ENCODE data around the gene IL1RAPL2. TPM values are rescaled to one million over a fixed set of nuclear protein-coding genes. Genes with fewer than 3 reads are reported as not detected.
"Not testable (repeated sequence)": the region's sequence is repeated elsewhere in the genome, so short reads cannot be mapped to it uniquely, and the experiment has no call there.

Gene IL1RAPL2
- polyA plus RNA-seq (2013, experiment 1 of 2; ENCODE audit: insufficient read length), result 0.13 TPM
- 0.11 TPM for polyA plus RNA-seq (2013, experiment 2 of 2; ENCODE audit: insufficient read length)

GRCh38 chrX:104565791-104566680, at the start of gene IL1RAPL2:
TSS of gene IL1RAPL2 (plus strand) at chrX:104566199.
- DNase-seq, result peak; percentile 1

- no peak for DNase-seq
These were observed 43.6 kb upstream of the IL1RAPL2 start for GRCh38 chrX:104522386-104522785.

- DNase-seq, result no peak
These were observed 42.1 kb upstream of the IL1RAPL2 start for GRCh38 chrX:104523858-104524257.

GRCh38 chrX:104539081-104539480, 26.9 kb upstream of the IL1RAPL2 start:
- no peak for DNase-seq

GRCh38 chrX:104542447-104542846, 23.6 kb upstream of the IL1RAPL2 start:
- DNase-seq, result not testable (repeated sequence)

- no peak for DNase-seq
These were observed 1.7 kb upstream of the IL1RAPL2 start for GRCh38 chrX:104564335-104564734.

GRCh38 chrX:104564921-104565703, 887 bp upstream of the IL1RAPL2 start:
- DNase-seq, result no peak

GRCh38 chrX:104566681-104567501, 892 bp downstream of the IL1RAPL2 start:
- no peak for DNase-seq

- no peak for DNase-seq
These were observed 1.5 kb downstream of the IL1RAPL2 start for GRCh38 chrX:104567506-104567905.

- DNase-seq, result no peak
These were observed 2.4 kb downstream of the IL1RAPL2 start for GRCh38 chrX:104568304-104568915.

GRCh38 chrX:104618106-104618895, 52.3 kb downstream of the IL1RAPL2 start:
- DNase-seq, result no peak

GRCh38 chrX:104621781-104622180, 55.8 kb downstream of the IL1RAPL2 start:
- no peak for DNase-seq

GRCh38 chrX:104641176-104641575, 75.2 kb downstream of the IL1RAPL2 start:
- DNase-seq, result no peak

- no peak for DNase-seq
These were observed 81.1 kb downstream of the IL1RAPL2 start for GRCh38 chrX:104647084-104647483.

- no peak for DNase-seq
These were observed 93.2 kb downstream of the IL1RAPL2 start for GRCh38 chrX:104659005-104659744.

GRCh38 chrX:104660092-104660491, 94.1 kb downstream of the IL1RAPL2 start:
- DNase-seq, result no peak

GRCh38 chrX:104662694-104663093, 96.7 kb downstream of the IL1RAPL2 start:
- DNase-seq, result no peak

GRCh38 chrX:104665691-104666090, 99.7 kb downstream of the IL1RAPL2 start:
- DNase-seq, result no peak

- DNase-seq, result peak; percentile 1
These were observed 102.6 kb downstream of the IL1RAPL2 start for GRCh38 chrX:104668550-104668949.

- DNase-seq, result no peak
These were observed 103.1 kb downstream of the IL1RAPL2 start for GRCh38 chrX:104669063-104669462.

All from fibroblast of skin of abdomen (primary cell).